COLO829 (cell line): ENCODE data around the gene ADGRL1.
A peak's percentile ranks its signal among the peaks of the same experiment; 100 is the strongest.
"Not testable (repeated sequence)": the region's sequence is repeated elsewhere in the genome, so short reads cannot be mapped to it uniquely, and the experiment has no call there.

Source experiments
- DNase-seq: peaks from one replicate; pipeline ENCODE4 v3.0.0; 2012; ENCODE audit warnings: low spot score

Gene ADGRL1

GRCh38 chr19:14218620-14219330, 12.8 kb upstream of the ADGRL1 start:
- DNase-seq, result no peak

DNA sequence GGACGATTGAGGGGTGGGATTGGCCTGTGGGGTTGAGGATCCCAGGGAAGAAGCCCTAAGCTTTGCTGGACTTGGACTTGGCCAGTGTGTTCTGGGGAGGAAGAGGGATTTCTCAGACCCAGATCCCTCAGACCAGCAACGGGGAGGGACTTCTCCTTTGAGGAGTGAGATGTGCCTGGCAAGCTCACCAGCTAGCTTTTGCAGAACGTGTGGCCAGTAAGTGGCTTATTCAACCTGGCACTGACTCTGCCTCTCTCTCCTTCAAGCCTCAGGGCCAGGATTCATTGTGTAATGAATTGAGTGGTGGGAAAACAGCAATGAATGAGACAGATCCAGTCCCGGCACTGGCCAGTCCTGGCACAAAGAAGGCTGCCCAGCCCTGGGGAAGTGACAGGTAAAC, 11.9 kb upstream of the ADGRL1 start:
- DNase-seq, result not testable (repeated sequence)

GRCh38 chr19:14214580-14214979, 8.6 kb upstream of the ADGRL1 start:
- no peak for DNase-seq

GRCh38 chr19:14210182-14210581, 4.2 kb upstream of the ADGRL1 start:
- not testable (repeated sequence) for DNase-seq

- DNase-seq, result not testable (repeated sequence)
Measured at GRCh38 chr19:14209401-14209800, 3.4 kb upstream of the ADGRL1 start.

- DNase-seq, result not testable (repeated sequence)
Measured at GRCh38 chr19:14208496-14208895, 2.5 kb upstream of the ADGRL1 start.

DNA sequence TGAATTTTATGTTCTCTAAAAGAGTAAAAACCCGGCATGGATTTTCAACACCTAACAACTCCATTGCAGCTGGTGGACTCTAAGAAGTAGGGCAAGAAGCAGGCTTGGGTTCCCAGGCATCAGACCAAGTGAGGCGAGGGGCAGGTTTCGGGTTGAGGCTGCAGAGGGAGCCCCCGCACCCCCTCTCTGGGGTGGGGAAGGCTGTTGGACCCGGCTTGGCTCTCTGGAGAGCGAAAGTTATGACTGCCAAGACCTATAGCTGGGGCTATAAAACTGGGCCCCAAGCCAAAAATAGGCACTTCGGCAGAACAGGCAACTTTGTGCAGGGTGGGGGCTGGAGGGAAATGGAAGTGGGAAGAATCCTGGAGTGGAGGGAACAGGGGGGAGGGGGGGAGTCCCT, 1.8 kb upstream of the ADGRL1 start:
- DNase-seq, result not testable (repeated sequence)

DNA sequence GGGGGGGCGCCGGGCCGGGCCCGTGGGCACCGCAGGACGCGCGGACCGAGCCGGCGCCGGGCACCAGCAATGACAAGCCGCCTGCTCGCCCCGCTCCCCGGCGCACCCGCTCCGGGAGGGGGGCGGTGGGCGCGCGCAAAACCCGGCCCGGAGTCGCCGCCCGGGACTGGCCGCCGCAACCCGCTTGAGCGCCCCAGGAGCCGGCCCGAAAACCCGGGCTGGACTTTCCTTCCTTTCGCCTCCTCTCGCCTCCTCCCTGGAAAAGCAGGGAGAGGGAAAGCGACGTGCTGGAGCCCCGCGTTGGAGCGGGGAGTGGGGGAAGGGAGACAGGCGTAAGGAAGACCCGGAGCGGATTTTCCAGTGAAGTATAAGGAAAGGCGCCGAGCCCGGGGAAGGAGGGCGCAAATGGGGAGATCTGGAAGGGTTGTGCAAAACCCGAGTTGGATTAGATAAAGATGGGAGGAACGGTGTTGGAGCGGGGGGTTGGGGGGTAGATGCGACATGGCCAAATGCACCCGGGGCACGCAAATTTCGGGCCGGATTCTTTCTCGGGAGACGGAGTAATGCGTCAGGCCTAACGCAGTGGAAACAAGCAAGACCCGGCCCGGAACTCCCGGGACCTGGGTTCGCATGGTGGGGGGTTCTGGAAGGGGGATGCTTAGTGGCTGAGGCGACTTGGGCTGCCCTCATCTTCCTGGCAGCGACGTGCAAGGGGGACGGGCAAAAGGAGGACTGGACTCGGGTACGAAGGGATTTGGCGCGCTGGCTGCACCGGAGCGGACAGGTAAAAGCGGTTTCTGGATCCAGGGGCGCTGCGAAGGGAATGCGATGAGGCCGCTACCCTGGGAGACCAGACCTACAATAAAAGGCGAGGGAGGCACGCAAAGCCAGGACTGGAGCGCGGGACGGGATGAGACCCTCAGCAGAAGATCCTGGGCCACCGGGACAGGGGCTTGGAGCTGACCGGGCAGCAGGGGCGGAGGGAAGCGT, 1.1 kb upstream of the ADGRL1 start:
- peak; percentile 85 for DNase-seq

DNA sequence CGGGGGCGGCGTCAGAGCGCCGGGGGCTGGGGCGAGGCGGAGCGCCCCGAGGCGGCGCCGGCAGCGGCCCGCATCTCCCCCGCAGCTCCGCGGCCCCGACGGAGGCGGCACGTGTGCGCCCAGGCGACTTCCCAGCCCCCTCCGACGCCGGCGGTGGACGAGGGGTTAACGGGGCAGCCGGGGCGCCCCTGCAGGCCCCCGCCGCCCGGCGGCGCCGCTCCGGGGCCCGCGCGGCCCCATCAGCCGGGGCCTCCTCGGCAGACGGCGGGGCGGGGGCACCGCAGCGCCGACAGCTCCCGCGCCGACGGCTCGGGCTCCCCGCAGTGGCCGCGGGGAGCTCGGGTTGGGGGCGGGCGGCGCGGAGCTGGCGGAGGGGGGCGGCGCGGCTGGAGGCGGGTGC, 339 bp upstream of the ADGRL1 start:
- not testable (repeated sequence) for DNase-seq

DNA sequence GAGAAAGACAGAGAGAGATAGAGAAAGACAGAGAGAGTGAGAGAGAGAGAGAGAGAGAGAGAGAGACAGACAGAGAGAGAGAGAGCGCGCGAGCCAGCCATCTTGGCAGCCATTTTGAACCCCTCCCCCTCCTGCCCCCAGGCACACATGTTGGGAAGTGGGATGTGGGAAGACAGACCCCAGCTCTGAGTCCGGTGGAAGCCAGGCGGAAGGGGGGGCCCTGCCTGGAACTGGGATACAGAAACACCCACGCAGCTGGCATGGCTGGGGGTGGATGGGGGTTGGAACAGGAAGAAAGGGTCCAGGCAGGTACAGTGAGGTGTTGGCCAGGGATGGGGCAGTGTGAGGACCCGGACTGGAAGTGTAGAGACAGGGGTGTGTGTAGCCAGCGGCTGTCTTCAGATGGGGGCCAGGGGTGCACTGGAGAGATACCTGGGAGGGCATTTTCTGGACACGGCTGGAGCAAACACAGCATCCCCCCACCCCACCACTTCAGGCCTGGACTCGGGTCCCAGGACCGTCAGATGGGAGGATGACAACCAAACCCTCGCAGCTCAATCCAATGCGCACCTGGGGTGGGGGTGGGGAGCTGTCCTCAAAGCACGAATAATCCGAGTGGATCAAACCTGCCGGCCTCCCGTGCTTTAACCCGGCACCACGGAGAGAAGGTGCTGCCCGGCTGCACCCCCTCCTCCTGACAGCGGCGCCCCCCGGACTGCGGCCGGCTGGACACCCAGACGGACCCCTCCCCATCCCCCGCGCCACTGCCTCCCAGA, 1.1 kb downstream of the ADGRL1 start:
- not testable (repeated sequence) for DNase-seq

DNA sequence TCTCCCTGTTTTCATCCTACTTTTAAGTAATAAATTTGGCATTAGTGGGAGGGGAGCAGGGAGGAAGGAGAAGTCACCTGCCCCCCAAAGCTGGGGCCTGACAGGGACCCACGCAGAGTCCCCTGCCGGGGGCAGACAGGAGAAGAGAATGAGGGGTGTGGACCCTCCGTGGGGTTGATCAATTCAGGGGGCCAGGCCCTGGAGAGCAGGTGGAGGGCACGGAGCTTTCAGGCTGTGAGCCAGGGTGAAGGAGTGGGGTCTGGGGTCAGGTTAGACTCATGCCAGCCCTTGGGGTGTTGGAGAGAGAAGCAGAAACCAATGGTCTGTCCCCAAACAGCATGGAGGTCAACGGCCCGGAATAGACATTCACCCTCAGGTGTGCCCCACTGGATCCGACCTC, 1.8 kb downstream of the ADGRL1 start:
- DNase-seq, result not testable (repeated sequence)

DNA sequence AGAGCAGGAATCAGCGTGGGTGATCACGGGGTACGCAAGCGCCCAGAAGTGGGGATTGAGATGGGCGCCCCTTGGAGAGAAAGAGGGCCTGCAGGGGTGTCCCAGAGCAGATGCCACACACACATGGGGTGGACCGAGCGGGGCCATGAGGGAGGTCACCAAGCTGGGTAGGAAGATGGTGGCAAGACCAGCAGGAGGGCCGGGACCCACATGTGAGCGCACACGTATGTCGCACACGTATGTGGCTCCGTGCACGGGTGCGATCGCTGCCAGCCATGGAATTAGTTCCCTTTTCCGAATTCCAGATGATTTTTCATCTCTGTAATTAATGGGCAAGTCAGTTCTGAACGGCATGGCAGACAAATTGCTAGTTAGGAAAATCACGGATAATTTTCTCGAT, 2.2 kb downstream of the ADGRL1 start:
- DNase-seq, result not testable (repeated sequence)

DNA sequence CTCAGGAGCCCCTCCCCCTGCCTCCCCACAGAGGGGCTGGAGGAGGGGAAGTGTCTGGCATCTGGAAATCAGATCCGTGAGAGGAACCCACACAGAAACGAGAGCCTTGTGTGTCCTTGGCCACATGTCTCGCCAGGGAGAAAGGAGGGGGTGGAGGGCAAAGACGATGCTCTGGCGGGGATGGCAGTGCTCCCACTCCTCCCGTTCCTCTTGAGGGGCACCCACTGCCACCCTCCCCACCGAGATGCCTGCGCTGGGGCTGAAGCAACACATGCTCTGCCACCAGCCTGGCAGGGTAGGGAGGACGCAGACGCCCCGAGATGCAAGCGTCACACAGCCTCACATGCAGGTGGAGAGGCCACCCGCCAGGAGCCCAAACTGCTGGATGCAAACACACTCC, 2.8 kb downstream of the ADGRL1 start:
- no peak for DNase-seq

DNA sequence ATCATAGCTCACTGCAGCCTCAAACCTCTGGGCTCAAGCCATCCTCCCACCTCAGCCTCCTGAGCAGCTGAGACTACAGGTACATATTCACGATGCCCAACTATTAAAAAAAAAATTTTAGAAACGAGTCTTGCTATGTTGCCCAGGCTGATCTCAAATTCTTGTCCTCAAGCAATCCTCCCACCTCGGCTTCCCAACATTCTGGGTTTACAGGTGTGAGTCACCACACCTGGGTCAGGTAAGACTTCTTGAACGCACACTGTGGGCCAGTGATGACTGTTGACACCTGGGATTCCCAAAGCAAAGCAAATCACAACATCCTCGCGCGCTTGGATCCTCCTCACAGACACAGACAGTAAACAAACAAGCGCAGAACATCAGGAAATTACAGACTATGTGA, 4.5 kb downstream of the ADGRL1 start:
- not testable (repeated sequence) for DNase-seq

DNA sequence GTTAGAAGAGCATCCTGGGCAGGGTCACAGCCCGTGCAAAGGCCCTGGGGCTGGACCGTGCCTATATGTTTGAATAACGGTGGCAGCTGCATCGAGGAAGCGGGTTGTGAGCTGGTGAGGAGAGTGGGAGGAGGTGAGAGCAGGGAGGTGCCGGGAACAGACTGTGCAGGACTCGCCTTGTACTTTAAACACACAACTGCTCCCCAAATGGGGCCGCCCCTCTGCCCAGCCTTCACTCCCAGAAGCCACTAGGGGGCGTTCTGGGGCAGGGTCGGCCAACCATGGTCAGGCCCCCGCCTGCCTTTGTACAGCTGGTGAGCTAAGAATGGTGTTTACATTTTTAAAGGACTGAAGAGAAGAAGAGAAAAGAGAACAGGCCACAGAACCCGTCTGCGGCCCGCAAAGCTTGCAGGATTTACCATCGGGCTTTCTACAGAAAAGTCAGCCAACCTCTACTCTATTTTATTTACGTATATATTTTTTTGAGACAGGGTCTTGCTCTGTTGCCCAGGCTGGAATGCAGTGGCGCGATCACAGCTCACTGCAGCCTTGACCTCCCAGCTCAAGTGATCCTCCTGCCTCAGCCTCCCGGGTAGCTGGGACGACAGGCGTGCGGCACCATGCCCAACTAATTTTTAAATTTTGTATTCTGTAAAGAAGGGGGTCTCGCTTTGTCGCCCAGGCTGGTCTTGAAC, 5.7 kb downstream of the ADGRL1 start:
- not testable (repeated sequence) for DNase-seq

- no peak for DNase-seq
Measured at GRCh38 chr19:14198384-14199376, 7.3 kb downstream of the ADGRL1 start.

DNA sequence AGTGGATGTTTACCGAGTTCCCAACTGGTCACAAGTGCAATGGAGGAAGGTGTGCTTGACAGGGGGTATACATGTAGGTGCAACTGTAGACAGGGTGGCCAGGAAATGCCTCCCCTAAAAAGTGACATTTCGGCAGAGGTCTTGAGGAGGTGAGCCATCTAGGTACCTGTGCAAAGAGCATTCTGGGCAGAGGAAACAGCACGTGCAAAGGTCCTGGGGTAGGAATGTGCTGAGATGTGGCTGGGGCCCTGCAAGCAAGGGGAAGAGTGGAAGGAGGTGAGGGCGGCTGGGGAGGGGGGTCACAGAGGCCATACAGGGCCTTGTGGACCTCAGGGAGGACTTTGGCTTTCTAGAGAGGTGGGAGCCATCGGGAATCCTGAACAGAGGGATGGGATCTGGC, 8.1 kb downstream of the ADGRL1 start:
- DNase-seq, result no peak

- not testable (repeated sequence) for DNase-seq
Measured at GRCh38 chr19:14197288-14197687, 8.7 kb downstream of the ADGRL1 start.

- peak; percentile 13 for DNase-seq
Measured at GRCh38 chr19:14196105-14196504, 9.9 kb downstream of the ADGRL1 start.

DNA sequence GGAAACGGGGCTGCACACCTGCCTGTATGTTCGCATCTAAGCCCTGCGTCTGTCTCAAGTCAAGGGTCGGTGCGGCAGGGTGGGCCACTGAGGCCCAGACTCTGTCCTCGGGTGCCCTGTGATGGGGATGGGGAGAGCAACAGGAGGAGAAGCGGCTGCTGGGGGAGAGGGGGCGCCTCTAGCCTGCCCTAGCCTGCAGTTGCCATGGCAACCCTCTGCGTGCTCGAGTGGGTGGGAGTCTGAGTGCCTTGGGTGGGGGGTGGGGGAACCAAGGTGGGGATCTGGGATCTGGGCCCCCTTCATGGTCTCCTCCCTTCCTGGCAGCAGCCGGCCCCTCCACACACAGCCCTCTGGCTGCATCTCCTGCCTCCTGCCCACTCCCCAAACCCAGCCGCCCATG, 10.8 kb downstream of the ADGRL1 start:
- DNase-seq, result not testable (repeated sequence)
